Measurements from ENCODE around the gene SESTD1. TPM values are rescaled to one million over a fixed set of nuclear protein-coding genes. Genes with fewer than 3 reads are reported as not detected.

The SESTD1 gene
- total and polyA plus RNA-seq, 2 experiments from 2014 or later: 12.6 to 21.6 TPM

GRCh38 chr2:179298666-179299065 lies 34.0 kb upstream of the SESTD1 start (continued):
- TF ChIP-seq REST (IDR thresholded peaks at IDR 0.05; ENCODE audit: unreplicated experiment) (no peak), NANOG (IDR thresholded peaks at IDR 0.05; ENCODE audit: borderline replicate concordance) (no peak), CREB1 (CRISPR knock-in tag; IDR thresholded peaks at IDR 0.05; ENCODE audit: low read depth) (no peak)

- no peaks in the 10 kb centered on the region for H3K79me2 ChIP-seq (replicated peaks; ENCODE audit: insufficient read depth)
- DNase-seq (ENCODE audit: low spot score): no peak
- Mint-ChIP-seq H3K4me3 (no peak overlapping the region), H3K36me3 (ENCODE audit: low read depth) (peaks cover 3% of the 10 kb centered on the region; the same call in 2 of the 3 replicates), H3K9me3 (peaks cover 7% of the 10 kb centered on the region), H3K4me1 (0 out of 3 replicates have a peak, but pooled peaks cover 3% of the 10 kb centered on the region), H3K27me3 (ENCODE audit: insufficient read depth, low read depth, poor library complexity) (no peaks in the 10 kb centered on the region), H3K27ac (no peak overlapping the region)
- no peaks in the 10 kb centered on the region for H3K4me1 ChIP-seq (ENCODE audit: insufficient read depth)
- no peaks in the 10 kb centered on the region for H3F3A ChIP-seq (replicated peaks; ENCODE audit: low read depth)
- no peaks in the 10 kb centered on the region for H4K20me1 ChIP-seq (replicated peaks; ENCODE audit: insufficient read depth)
- H3K36me3 ChIP-seq (ENCODE audit: insufficient read depth): no peaks in the 10 kb centered on the region
- H3K27me3 ChIP-seq (ENCODE audit: insufficient read depth): no peaks in the 10 kb centered on the region
- no peaks in the 10 kb centered on the region for H3K9me2 ChIP-seq (ENCODE audit: insufficient read depth)
- no peak overlapping the region for H3K4me3 ChIP-seq
- ATAC-seq: no peak
- no peak overlapping the region for H3K27ac ChIP-seq (ENCODE audit: low read depth)
- H3K4me2 ChIP-seq: no peak overlapping the region
- H2AFZ ChIP-seq: no peak overlapping the region
- TF ChIP-seq ZNF462 (CRISPR knock-in tag; IDR thresholded peaks at IDR 0.05) (no peak), ZNF331 (CRISPR knock-in tag; IDR thresholded peaks at IDR 0.05; ENCODE audit: low read depth) (no peak), ETS1 (IDR thresholded peaks at IDR 0.05) (no peak), STAT1 (IDR thresholded peaks at IDR 0.05; ENCODE audit: unreplicated experiment) (no peak), POLR2AphosphoS5 (IDR thresholded peaks at IDR 0.05; ENCODE audit: low read depth) (no peak), JUNB (IDR thresholded peaks at IDR 0.05; ENCODE audit: unreplicated experiment) (no peak), EZH2 (IDR thresholded peaks at IDR 0.05; ENCODE audit: low read depth, unreplicated experiment) (no peak), EZH2phosphoT487 (IDR thresholded peaks at IDR 0.05; ENCODE audit: unreplicated experiment) (no peak), CTCF (conservative IDR thresholded peaks at IDR 0.05; ENCODE audit: low read depth in 2 of 2) (no peak)
These were observed 33.3 kb upstream of the SESTD1 start for GRCh38 chr2:179297927-179298326.
